GM18526 (cell line): ENCODE data around the gene SHFL.

Experiments used
- POLR2A ChIP-seq: IDR thresholded peaks from 3 replicates; pipeline ENCODE4 v1.6.1; 2011; ENCODE audit not compliant: insufficient read length; ENCODE audit errors: extremely low read depth

SHFL gene

GRCh38 chr19:10085641-10086590 is at the start of gene SHFL:
SHFL (plus strand) TSS chr19:10086317; CDS start chr19:10086428, 111 bp downstream.
- TF ChIP-seq POLR2A = peak; percentile 75

- no peak for TF ChIP-seq POLR2A
Observed at GRCh38 chr19:10036601-10037071, 49.5 kb upstream of the SHFL start.

GRCh38 chr19:10037367-10037766 is 48.8 kb upstream of the SHFL start:
- no peak for TF ChIP-seq POLR2A

- TF ChIP-seq POLR2A = no peak
Observed at GRCh38 chr19:10037809-10038208, 48.3 kb upstream of the SHFL start.

GRCh38 chr19:10043286-10043927 is 42.7 kb upstream of the SHFL start:
- TF ChIP-seq POLR2A = no peak

- TF ChIP-seq POLR2A = no peak
Observed at GRCh38 chr19:10044390-10044789, 41.7 kb upstream of the SHFL start.

- TF ChIP-seq POLR2A = no peak
Observed at GRCh38 chr19:10045371-10045770, 40.7 kb upstream of the SHFL start.

GRCh38 chr19:10049626-10050025 is 36.5 kb upstream of the SHFL start:
- TF ChIP-seq POLR2A = no peak

GRCh38 chr19:10052602-10053360 is 33.3 kb upstream of the SHFL start:
- TF ChIP-seq POLR2A = no peak

GRCh38 chr19:10061717-10062310 is 24.3 kb upstream of the SHFL start:
- TF ChIP-seq POLR2A = no peak

GRCh38 chr19:10068205-10068604 is 17.9 kb upstream of the SHFL start:
- TF ChIP-seq POLR2A = no peak

GRCh38 chr19:10069046-10069445 is 17.1 kb upstream of the SHFL start:
- TF ChIP-seq POLR2A = no peak

GRCh38 chr19:10070730-10071446 is 15.2 kb upstream of the SHFL start:
- no peak for TF ChIP-seq POLR2A

- no peak for TF ChIP-seq POLR2A
Observed at GRCh38 chr19:10074153-10074552, 12.0 kb upstream of the SHFL start.
